Esophagus squamous epithelium (tissue), 4 donors: ENCODE measurements around the gene HOXC9.

Source experiments
- POLR2A ChIP-seq, 4 donors: fragments of 450-650 bp; IDR thresholded peaks; one replicate each; pipeline ENCODE4 v1.6.1; 2017; ENCODE audit warnings: antibody characterized with exemption in 4 of 4, mild to moderate bottlenecking in 4 of 4, moderate library complexity in 3 of 4
- TF ChIP-seq, protein P1 (sequence below), 6 experiments: fragments of 450-650 bp in 4 of 6; fragments of 200-600 bp in 2 of 6; sonication (generic) in 2 of 6; IDR thresholded peaks; one replicate each; pipeline ENCODE4 v1.5.1; 2016 to 2019; ENCODE audit warnings: antibody characterized with exemption in 6 of 6, mild to moderate bottlenecking in 4 of 6, moderate library complexity in 4 of 6

DNA sequence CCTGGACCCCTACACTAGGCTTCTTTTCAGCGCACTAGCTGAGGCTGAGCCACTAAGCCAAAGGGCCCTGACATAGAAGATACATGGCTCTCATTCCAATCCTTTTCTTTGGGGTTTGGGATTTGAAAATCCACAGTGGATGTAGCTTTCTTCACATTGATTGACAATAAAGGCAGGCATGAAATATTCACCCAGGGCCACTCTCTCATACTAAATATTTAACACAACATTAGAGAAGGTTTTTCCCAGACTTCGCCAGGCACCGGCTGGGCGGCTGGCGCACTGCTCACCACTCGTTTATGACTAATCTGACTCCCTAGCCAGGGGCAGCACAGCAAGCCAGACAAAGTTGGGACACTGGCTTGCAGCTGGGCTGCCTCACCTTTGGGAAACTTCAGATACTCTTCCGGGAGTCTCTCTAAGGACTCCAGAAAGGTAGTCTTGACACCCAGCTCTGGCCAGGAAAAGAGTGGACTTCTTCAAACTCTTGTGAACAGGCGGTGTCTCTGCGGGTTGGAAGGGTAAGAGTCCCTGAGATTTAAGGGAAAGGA is 27.7 kb upstream of the HOXC9 start:
- TF ChIP-seq, protein P1, sequence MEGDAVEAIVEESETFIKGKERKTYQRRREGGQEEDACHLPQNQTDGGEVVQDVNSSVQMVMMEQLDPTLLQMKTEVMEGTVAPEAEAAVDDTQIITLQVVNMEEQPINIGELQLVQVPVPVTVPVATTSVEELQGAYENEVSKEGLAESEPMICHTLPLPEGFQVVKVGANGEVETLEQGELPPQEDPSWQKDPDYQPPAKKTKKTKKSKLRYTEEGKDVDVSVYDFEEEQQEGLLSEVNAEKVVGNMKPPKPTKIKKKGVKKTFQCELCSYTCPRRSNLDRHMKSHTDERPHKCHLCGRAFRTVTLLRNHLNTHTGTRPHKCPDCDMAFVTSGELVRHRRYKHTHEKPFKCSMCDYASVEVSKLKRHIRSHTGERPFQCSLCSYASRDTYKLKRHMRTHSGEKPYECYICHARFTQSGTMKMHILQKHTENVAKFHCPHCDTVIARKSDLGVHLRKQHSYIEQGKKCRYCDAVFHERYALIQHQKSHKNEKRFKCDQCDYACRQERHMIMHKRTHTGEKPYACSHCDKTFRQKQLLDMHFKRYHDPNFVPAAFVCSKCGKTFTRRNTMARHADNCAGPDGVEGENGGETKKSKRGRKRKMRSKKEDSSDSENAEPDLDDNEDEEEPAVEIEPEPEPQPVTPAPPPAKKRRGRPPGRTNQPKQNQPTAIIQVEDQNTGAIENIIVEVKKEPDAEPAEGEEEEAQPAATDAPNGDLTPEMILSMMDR (IDR thresholded peaks at IDR 0.05): no peak
- TF ChIP-seq POLR2A (IDR thresholded peaks at IDR 0.05): no peak
